Measurements from ENCODE around the gene C5orf22.

GRCh38 chr5:31496891-31497290 lies 35.2 kb upstream of the C5orf22 start:
- no peak for TF ChIP-seq CTCF (conservative IDR thresholded peaks at IDR 0.05; ENCODE audit: low read length)
- TF ChIP-seq EZH2phosphoT487 (IDR thresholded peaks at IDR 0.05; ENCODE audit: borderline replicate concordance): no peak
